GM19035 (cell line): Measurements from ENCODE around the gene CBR3.
"Not testable (repeated sequence)": the region's sequence is repeated elsewhere in the genome, so short reads cannot be mapped to it uniquely, and the experiment has no call there.

Experiments
- ATAC-seq: cut with Tn5 transposase; IDR thresholded peaks from one replicate; pipeline ENCODE4 v1.9.1; 2021; ENCODE audit not compliant: unreplicated experiment

The CBR3 gene

DNA sequence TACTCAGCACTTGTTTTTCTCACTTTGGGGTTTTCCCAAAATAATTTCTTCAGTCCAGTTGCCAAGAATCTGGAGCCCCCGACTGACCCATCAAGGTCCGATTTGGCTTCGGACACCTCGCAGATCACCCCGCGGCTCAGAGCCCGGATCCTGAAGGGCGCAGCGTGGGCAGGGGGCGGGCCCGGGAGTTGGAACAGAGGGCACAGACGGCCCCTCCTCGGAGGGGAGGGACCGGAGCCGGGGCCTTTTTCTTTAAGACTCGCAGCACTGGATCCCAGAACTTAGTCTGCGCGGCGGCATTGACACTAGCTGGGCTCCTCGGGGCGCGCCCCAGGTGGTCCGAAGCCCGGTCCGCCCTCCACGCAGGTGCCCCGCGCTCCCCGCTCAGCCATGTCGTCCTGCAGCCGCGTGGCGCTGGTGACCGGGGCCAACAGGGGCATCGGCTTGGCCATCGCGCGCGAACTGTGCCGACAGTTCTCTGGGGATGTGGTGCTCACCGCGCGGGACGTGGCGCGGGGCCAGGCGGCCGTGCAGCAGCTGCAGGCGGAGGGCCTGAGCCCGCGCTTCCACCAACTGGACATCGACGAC, at the start of gene CBR3:
CBR3 (plus strand) TSS at position 277 of the 588 bp plus-strand sequence; CDS start at position 391, 114 bp downstream.
- ATAC-seq: no peak

DNA sequence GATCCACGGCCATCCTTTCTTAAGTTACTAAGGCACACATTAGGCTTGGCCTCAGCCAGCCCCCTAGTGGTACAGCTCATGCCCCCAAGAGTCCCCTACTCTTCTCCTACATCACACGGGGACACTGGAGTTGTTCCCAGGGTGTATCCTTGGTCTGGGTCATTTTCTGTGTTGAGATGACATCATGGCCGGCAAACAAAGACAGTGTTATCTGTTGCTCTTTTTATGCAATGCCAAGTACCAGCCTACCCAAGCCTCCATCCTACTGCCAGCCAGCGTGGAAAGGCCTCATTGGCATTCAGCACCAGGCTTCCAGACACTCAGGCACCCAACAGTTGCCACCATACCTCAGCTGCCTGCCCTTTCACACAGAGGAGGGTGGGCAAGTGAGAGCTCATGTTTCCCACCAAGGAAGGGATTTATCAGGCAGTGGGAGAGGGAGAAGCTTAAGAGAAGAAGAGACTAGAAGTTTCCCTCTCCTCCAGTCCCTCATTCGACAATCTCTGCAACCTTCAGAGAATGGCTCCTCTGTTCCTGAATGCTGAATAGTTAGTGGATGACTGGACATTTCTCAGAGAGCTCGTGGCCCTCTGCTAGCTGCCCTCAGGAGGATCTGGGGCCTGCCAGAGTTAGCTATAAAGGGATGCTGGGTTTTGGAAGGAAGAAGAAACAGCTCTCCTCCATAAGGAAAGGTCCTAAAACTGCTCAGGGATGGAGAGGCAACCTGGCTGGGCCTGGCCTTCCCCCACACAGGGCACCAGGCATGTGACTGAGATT, 47.3 kb upstream of the CBR3 start:
- ATAC-seq: no peak

DNA sequence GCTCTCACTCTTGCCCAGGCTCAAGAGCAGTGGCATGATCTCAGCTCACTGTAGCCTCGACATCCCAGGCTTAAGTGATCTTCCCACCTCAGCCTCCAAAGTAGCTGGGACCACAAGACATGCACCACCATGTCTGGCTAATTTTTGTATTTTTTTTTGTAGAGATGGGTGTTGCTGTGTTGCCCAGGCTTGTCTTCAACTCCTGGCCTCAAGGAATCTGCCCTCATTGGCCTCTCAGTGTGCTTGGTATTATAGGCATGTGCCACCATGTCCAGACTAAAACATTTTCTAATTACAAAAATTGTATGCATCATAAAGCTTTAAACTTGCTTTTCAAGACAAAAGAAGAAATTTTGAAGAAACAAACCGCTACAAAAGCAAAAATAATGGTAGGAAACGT, 44.9 kb upstream of the CBR3 start:
- ATAC-seq: no peak

DNA sequence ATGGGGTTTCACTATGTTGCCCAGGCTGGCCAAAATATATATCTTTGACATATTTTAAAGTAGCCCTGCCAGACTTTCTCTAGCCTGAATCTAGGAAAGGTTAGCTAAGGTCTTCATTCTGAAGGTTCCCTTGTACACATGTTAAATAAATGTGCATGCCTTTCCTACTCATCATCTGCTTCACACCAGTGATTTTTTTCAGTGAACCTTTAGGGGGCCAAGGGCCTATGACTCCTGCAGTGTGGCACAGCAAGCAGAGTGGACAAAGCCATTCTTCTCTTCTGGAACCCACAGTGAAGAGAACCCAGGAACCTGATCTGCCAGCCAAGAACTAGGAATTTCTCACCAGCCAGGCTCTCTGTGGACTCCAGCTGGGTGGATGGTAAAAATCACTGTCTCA, 42.2 kb upstream of the CBR3 start:
- ATAC-seq: no peak

DNA sequence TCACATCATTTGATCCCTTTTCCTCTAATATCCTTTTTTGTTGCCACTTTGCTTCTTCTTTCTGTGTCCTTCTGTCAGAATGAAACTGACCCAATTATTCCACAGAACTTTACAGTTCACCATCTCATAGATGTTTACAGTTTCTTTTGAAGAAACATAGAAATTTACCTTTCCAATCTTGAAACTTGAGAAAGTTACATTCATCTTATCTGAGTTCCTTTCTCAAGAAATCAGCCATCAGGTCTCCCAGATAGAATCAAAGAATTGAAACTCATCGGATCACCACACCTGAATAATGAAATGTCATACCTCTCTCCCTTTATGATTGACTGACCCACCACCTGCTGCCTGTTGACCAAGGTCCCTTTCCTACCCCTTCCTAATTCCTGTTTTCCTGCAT, 41.4 kb upstream of the CBR3 start:
- no peak for ATAC-seq

DNA sequence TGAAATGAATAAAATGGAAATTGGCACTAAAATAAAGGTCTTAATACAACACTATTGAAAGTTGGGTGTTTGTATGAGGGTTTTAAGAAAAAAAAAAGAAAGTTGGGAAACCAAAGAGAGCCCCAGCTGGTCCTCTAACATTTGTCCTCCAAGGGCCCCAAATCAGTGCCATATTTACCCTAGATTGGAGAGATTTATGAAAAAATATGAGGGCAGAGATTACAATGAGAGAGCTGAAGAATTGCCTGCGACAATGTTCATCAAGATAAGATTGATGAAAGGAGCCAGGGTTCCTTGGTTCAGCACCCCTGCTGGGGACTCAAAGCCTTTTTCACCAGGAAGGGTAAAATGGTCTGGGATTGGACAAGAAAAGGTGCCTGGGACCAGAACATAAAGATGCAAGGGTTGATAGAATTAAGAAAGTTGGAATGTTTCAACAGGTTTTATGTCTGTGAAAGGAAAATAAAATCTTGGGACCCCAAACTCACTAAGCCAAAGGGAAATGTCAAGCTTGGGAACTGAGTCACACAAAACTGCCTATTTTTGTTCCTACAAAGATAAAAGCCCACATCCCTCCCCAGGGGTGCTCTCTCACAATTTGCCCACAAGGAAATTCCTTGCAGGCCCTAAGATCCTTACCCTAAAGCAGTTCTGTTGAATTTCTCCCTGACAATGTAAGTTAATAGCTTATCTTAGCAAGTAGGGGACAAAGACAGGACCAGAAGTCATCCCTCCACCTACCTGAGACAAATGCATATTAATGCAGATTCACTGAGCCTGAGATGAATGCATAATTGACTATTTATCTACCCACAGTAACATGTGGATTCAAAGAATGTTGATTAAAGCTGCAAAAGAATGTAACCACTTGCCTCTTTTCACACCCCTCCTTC, 38.2 kb upstream of the CBR3 start:
- ATAC-seq: no peak

DNA sequence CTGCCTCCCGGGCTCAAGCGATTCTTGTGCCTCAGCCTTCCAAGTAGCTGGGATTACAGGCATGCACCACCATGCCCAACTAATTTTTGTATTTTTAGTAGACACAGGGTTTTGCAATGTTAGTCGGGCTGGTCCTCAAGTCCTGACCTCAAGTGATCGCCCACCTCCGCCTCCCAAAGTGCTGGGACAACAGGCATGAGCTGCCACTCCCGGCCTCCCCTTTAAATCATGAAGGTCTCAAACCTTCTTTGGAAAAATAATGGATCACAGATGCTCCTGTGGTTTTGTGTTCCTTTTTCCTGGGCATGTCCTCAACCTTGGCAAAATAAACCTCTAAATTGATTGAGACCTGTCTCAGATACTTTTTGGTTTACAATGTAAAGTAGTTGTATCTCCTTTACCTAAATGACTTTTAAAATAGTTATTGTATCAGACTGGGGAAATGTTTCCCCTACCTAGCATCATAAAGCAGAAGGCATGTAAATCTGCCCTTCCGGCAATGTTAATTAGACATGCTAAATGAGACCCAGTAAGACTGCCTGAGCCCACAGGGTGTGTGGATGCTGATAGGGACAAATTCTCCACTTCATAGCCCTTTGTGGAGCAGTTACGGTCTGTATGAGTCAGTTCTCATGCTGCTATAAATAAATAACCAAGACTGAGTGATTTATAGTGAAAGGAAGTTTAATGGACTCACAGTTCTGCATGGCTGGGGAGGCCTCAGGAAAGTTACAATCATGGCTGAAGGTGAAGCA, 37.3 kb upstream of the CBR3 start:
- no peak for ATAC-seq

DNA sequence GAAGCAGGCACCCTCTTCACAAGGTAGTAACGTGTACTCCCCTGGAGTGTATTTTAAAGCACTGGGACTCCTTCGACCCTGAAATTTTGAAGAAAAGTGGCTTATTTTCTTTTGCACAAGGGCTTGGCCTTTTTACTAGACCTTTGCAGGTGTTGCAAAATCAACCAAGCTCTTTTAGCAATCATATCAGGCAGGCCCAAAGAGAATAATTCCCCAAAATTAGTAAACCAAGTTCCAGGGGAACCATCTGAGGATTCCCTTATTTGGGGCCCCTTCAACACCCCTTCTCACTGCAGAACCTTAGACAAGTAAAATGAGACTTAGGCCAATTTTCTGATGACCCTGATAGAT, 36.7 kb upstream of the CBR3 start:
- no peak for ATAC-seq

DNA sequence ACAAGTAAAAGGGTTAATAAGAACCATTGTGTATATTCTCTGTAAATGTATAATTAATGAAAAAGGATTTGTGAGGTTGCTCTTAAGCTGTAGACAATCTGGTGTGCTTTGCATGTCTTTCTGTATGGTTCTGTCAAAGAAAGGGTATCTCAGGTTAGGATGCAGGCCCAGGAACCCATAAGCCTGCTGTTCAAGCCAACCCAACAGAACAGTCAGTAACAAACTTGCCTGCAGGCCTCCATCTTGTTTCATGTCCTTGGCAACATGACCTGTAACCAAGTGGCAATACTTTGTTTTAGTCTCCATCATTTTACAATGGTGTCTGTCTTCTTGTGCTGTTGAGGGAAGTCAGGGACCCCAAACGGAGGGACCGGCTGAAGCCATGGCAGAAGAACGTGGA, 35.9 kb upstream of the CBR3 start:
- no peak for ATAC-seq

DNA sequence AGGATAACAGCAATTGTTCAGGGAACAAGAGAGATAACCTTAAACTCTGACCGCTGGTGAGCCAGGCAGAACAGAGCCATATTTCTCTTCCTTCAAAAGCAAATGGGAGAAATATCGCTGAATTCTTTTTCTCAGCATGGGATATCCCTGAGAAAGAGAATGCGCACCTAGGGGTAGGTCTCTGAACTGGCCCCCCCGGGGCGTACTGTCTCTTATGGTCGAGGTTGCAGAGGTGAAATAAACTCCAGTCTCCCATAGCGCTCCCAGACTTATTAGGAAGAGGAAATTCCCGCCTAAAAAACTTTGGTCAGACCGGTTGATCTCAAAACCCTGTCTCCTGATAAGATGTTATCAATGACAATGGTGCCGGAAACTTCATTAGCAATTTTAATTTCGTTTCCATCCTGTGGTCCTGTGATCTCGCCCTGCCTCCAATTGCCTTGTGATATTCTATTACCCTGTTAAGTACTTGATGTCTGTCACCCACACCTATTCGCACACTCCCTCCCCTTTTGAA, 35.1 kb upstream of the CBR3 start:
- not testable (repeated sequence) for ATAC-seq

DNA sequence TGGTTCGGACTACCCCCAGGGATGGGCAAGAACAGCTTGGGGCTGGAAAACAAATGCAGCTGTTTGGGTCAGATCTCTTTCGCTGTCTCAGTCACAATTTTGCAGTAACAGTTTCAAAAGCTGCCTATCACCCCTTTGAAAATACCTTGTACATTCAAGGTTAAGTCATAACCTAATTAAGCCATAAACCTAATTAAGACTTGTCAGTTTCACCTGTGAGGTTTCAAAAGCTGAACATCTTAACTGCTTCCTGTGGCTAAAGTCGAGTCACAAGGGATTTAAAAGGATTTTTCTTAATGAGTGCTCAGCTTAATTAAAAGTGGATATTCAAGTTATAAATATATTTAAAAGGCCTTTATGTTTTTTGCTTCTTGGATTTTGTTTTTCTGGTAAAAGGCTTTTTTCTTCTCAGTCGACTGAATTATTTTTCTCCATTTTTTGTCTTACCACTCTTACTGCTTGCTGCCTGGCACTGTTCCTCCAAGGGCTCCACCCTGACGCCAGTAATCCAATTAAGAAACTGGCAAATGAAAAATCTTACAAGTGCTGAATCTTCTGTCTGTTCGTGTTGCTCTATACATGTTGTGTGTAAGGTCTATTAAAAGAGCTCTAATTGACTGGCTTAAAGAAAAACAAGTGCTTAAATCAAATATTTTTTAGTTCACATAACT, 33.8 kb upstream of the CBR3 start:
- no peak for ATAC-seq

DNA sequence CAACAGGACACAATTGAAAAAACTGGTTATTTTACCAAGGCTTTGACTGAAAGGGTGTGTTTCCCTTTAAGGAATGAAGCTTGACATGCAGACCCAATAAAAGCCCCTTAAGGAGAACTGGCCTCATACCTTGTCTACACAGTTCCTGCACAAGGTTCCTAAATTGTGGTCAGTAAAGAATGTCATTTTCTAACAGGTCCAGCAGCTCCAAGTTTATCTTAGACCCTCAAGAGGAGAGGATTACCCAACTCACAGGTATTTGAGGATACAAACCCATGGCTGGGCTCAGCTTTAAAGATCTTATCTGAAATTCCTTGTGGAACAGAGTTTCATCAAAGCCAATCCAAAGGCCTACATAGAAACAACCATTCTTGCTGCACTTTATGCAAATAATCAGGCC, 31.4 kb upstream of the CBR3 start:
- ATAC-seq: no peak

DNA sequence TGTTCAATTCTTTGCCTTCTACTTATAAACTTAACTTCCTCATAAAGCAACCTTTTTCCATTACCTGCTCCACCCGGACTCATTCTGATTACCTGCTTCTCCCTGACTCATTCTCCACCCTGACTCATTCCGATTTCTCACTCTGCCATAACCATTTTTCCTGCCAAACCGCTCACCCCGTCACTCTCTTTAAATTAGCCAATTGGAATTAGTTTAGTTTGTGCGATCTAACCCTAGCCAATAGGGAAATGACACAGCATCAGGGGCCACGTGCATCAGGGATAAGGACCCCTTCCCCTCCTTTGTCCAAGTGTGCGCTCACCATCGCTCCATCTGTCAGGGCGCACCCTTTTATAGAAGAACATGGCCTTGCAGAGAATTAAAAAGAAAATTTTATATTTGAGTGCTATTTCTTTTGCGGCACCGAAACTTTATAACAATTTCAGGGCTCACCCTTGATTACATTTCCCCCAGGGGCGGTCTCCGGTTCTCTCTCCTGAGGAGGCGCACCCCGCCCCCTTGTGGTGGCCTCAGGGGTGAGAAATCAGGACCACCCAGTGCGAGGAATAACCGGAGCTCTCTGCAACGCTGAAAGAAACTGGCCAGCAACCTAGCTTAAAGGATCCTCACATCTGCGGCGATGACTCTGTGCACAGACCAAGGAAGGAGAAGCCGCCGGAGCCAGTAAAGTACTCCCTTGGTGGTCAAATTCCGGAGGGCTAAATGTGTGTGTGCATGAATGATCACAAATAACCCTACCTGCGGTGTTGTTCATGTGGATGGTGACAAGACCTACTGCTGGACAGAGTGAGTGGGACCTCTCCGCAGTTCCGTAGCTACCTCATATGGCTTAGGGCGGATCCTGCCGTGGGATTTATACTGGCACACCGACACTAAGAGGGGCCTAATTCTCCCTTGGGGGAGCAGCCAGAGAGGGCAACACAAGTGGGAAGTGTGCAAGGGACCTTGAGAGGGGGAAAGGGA, 30.3 kb upstream of the CBR3 start:
- ATAC-seq: no peak

DNA sequence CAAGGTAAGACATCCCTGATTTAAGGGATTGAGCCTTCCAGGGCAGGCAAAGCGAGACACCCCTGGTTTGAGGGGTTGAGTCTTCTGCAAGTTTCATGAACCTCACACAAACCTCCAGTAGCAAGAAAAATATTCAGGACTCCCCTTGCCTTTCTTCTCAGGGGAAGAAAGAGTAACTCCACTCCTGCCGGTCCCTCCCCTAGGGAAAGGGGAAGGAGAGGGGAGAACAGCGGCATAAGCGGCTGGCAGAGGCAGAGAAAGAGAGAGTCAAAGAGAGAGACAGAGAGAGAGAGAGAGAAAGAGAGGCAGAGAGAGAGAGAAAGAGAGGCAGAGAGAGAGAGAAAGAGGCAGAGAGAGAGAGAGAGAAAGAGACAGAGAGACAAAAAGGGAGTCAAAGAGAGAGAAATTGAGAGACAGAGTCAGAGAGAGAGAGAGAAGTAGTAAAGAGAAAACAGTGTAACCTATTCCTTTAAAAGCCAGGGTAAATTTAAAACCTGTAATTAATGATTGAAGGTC, 29.5 kb upstream of the CBR3 start:
- ATAC-seq: no peak

DNA sequence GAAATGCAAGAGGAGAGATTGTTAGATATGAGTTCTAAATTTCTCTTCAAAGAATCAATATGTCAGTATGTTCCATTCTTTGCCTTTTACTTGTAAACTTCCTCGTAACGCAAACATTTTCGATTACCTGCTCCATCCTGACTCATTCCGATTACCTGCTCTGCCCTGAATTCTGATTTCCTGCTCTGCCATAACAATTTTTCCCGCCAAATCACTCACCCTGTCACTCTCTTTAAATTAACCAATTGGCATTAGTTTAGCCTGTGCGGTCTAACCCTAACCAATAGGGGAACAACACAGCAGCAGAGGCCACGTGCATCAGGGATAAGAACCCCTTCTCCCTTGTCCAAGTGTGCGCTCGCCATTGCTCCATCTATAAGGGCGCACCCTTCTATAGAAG, 25.0 kb upstream of the CBR3 start:
- ATAC-seq: no peak

DNA sequence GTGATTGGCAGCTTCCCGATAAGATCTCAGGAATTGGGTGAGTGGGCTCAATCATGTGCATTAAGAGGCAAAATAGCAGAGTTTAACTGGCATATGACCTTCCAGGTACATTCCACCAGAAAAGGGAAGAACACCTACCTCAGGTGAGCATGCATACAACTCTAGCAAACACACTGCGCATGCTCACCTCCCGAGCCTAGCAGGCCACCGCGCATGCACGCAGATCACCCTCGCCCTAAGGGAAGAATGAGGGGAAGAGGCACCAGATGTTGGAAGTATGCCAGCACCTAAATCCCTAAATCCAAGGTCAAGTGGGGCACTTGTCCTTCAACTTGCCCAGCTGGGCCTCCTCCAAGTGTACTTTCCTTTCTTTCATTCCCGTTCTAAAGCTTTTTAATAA, 23.6 kb upstream of the CBR3 start:
- no peak for ATAC-seq

DNA sequence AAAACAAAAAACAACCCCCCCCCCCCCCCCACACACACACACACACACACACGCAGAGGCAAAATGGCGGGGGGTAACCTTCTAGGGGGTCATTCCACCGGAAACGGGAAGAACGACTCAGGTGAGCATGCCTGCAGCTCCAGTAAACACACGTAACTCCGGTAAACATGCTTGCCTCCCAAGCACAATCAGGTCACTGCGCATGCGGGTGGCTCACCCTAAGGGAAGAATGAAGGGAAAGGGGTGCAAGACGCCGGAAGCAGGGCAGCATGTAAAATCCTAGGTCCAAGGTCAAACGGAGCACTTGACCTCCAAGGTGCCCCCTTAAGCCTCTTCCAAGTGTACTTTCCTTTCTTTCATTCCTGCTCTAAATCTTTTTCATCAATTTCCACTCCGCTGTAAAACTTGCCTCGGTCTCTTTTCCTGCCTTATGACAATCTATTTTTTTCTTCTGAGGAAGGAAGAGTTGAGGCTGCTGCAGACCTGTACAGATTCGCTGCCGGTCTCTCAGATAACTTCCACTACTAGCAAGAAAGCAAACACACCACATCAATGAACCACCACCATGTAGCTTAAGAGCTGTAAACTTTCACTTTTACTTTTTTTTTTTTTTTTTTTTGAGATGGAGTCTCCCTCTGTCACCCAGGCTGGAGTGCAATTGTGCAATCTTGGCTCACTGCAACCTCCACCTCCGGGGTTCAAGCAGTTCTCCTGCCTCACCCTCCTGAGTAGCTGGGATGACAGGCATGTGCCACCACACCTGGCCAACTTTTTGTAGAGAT, 21.0 kb upstream of the CBR3 start:
- ATAC-seq: no peak

DNA sequence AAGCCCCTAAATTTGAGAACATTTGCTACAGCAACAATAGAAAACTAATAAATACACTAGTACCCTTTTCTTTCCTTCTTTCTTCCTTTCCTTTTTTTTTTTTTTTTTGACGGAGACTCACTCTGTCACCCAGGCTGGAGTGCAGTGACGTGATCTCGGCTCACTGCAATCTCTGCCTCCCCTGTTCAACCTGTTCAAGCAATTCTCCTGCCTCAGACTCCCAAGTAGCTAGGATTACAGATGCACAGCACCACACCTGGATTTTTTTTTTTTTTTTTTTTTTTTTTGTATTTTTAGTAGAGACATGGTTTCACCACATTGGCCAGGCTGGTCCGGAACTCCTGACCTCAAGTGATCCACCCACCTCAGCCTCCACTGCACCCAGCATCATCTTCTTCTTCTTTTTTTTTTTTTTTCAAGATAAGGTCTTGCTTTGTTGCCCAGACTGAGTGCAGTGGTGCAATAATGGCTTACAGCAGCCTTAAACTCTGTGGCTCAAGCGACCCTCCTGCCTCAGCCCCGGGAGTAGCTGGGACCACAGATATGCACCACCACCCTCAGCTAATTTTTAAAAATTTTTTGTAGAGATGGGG, 19.6 kb upstream of the CBR3 start:
- ATAC-seq: no peak
